ENCODE measurements around the gene SNX7.

- TF ChIP-seq ZNF274 (IDR thresholded peaks at IDR 0.05; ENCODE audit: low read depth, low read length) (no peak), EGR1 (IDR thresholded peaks at IDR 0.05; ENCODE audit: low read depth) (no peak), CTCF (IDR thresholded peaks at IDR 0.05 in 2 of 3, conservative IDR thresholded peaks at IDR 0.05 in 1 of 3; ENCODE audit: borderline replicate concordance in 1 of 3, insufficient read depth in 1 of 3, low read depth in 2 of 3, low read length in 2 of 3) (no peak), POLR2A (IDR thresholded peaks at IDR 0.05; ENCODE audit: borderline replicate concordance, extremely low read depth, insufficient read depth, insufficient read length) (no peak), RAD21 (IDR thresholded peaks at IDR 0.05; ENCODE audit: low read depth) (no peak), CBX3 (IDR thresholded peaks at IDR 0.05; ENCODE audit: low read depth) (no peak), MAX (IDR thresholded peaks at IDR 0.05) (no peak), YY1 (IDR thresholded peaks at IDR 0.05; ENCODE audit: extremely low read depth, insufficient replicate concordance, low read depth, low read length) (no peak), EZH2 (IDR thresholded peaks at IDR 0.05) (no peak)
Measured at GRCh38 chr1:98638185-98638584, 23.3 kb upstream of the SNX7 start.

Data from HCT116 (cell line).